GM18499 (cell line): ENCODE results near the gene RAB18.
"Not testable (repeated sequence)": the region's sequence is repeated elsewhere in the genome, so short reads cannot be mapped to it uniquely, and the experiment has no call there.

Experiments used
- ATAC-seq: cut with Tn5 transposase; IDR thresholded peaks from one replicate; pipeline ENCODE4 v1.9.1; 2021; ENCODE audit warnings: moderate number of reproducible peaks; ENCODE audit not compliant: insufficient read depth, unreplicated experiment

Gene RAB18

GRCh38 chr10:27504007-27504807 lies at the start of gene RAB18:
RAB18 (plus strand) TSS chr10:27504304; CDS start chr10:27504370, 66 bp downstream.
- peak; percentile 93 for ATAC-seq

GRCh38 chr10:27454837-27455236 lies 49.3 kb upstream of the RAB18 start:
- ATAC-seq, result no peak

GRCh38 chr10:27457261-27457945 lies 46.7 kb upstream of the RAB18 start:
- ATAC-seq, result no peak

GRCh38 chr10:27457966-27458365 lies 46.1 kb upstream of the RAB18 start:
- no peak for ATAC-seq

GRCh38 chr10:27461312-27461711 lies 42.8 kb upstream of the RAB18 start:
- no peak for ATAC-seq

- ATAC-seq, result no peak
These were observed 40.1 kb upstream of the RAB18 start for GRCh38 chr10:27463961-27464360.

- no peak for ATAC-seq
These were observed 39.1 kb upstream of the RAB18 start for GRCh38 chr10:27464993-27465392.

GRCh38 chr10:27465596-27465995 lies 38.5 kb upstream of the RAB18 start:
- not testable (repeated sequence) for ATAC-seq

GRCh38 chr10:27470885-27471284 lies 33.2 kb upstream of the RAB18 start:
- no peak for ATAC-seq

- ATAC-seq, result no peak
These were observed 29.4 kb upstream of the RAB18 start for GRCh38 chr10:27474741-27475140.

GRCh38 chr10:27479016-27479415 lies 25.1 kb upstream of the RAB18 start:
- no peak for ATAC-seq

- no peak for ATAC-seq
These were observed 22.6 kb upstream of the RAB18 start for GRCh38 chr10:27481486-27481885.

- ATAC-seq, result no peak
These were observed 20.8 kb upstream of the RAB18 start for GRCh38 chr10:27482984-27483956.

- ATAC-seq, result no peak
These were observed 18.7 kb upstream of the RAB18 start for GRCh38 chr10:27485368-27485767.

- no peak for ATAC-seq
These were observed 18.1 kb upstream of the RAB18 start for GRCh38 chr10:27485986-27486385.

- no peak for ATAC-seq
These were observed 13.3 kb upstream of the RAB18 start for GRCh38 chr10:27490807-27491206.

- ATAC-seq, result no peak
These were observed 9.8 kb upstream of the RAB18 start for GRCh38 chr10:27494116-27494805.

- ATAC-seq, result no peak
These were observed 8.0 kb upstream of the RAB18 start for GRCh38 chr10:27496137-27496536.

GRCh38 chr10:27500096-27500495 lies 4.0 kb upstream of the RAB18 start:
- no peak for ATAC-seq

- no peak for ATAC-seq
These were observed 3.2 kb upstream of the RAB18 start for GRCh38 chr10:27500886-27501285.
